NCI-H146 treated with DMSO at 0.1 percent for 48 hours (cell line): ENCODE results near the gene SEC24D.
"Not testable (repeated sequence)": the region's sequence is repeated elsewhere in the genome, so short reads cannot be mapped to it uniquely, and the experiment has no call there.

Experiments
- DNase-seq: peaks from one replicate; lab custom pipeline; 2025; ENCODE audit not compliant: unreplicated experiment; lab: John Stamatoyannopoulos, UW

SEC24D gene, protein sequence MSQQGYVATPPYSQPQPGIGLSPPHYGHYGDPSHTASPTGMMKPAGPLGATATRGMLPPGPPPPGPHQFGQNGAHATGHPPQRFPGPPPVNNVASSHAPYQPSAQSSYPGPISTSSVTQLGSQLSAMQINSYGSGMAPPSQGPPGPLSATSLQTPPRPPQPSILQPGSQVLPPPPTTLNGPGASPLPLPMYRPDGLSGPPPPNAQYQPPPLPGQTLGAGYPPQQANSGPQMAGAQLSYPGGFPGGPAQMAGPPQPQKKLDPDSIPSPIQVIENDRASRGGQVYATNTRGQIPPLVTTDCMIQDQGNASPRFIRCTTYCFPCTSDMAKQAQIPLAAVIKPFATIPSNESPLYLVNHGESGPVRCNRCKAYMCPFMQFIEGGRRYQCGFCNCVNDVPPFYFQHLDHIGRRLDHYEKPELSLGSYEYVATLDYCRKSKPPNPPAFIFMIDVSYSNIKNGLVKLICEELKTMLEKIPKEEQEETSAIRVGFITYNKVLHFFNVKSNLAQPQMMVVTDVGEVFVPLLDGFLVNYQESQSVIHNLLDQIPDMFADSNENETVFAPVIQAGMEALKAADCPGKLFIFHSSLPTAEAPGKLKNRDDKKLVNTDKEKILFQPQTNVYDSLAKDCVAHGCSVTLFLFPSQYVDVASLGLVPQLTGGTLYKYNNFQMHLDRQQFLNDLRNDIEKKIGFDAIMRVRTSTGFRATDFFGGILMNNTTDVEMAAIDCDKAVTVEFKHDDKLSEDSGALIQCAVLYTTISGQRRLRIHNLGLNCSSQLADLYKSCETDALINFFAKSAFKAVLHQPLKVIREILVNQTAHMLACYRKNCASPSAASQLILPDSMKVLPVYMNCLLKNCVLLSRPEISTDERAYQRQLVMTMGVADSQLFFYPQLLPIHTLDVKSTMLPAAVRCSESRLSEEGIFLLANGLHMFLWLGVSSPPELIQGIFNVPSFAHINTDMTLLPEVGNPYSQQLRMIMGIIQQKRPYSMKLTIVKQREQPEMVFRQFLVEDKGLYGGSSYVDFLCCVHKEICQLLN

GRCh38 chr4:118835571-118836300, at the start of gene SEC24D:
Gene SEC24D, minus strand, starts transcription at chr4:118836126. Its CDS starts 2,430 bp downstream, at chr4:118833696.
- DNase-seq: peak; percentile 41

GRCh38 chr4:118884716-118885115, 48.8 kb upstream of the SEC24D start:
- DNase-seq: no peak

DNA sequence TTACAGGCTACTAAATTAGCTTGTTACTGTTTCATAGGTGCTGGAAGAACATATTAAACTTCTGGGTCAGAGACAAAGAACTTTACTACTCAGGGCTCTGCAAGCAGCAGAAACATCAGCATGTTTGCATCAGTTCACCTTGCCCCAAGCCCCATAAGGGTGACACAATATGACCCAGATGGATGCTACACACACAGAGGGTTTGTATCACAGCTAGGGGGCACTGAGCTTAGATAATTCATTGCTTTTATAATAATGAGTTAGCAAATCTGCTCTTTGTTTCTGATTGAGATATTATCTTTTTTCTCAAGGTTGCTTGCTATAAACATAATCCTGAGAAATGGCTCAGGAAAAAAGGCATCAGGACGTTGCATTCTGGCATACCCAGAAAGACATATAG, 47.9 kb upstream of the SEC24D start:
- DNase-seq: no peak

DNA sequence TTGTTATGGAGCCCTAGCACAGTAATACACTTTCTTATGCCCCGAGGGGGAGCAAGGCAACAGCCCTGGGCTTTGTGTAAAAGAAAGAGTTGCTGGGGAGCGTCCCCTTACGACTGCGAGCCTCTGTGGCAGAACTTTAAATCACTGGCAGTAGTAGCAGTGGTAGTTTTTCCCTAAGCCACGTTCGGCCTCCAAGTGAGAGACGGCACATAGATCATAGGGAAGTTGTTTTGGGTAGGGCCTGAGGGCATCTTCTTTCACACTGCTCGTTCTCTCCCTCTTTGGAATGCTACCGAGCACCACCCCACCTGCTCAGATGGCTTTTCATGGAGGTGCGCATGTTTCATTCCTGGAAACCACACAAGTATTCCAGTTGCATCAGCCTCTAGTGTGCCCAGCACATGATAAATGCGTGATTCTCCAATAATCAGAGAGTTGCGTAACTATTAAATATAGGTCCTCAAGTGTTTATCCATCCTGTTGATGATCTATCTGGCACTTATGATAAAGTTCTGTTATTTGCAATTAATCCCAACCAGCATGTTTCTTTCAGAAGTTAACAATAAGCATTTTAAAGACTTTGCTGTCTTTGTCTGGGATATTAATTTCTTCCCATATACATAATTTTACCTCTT, 45.7 kb upstream of the SEC24D start:
- DNase-seq: no peak

GRCh38 chr4:118879409-118879808, 43.5 kb upstream of the SEC24D start:
- DNase-seq: no peak

- not testable (repeated sequence) for DNase-seq
Measured at GRCh38 chr4:118878507-118878906, 42.6 kb upstream of the SEC24D start.

- DNase-seq: no peak
Measured at GRCh38 chr4:118877797-118878196, 41.9 kb upstream of the SEC24D start.

- DNase-seq: no peak
Measured at GRCh38 chr4:118872181-118872580, 36.3 kb upstream of the SEC24D start.

DNA sequence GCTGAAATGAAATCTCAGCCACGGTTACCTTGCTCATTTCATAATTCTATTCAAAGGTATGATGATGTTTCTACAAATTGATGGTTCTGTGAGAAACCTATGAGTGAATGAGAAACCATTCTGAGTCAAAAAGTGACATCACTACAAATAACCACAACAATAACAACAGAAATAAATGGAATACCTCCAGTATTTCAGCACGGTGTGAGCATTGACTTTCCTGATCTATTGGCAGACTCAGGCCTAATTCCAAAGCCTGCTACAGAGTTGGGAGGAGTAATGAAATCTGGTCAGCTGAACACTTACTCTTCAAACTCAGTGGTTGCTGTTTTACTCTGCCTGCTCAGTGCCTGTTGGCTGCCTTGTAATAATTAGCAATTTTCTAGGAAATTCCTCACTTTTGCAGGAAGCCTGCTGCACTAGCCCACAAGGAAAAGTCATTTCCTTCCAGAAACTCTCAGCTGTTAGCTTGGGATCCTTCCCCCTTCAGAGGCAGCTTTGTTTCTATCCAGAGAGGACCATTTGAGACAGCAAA, 33.9 kb upstream of the SEC24D start:
- no peak for DNase-seq

- DNase-seq: no peak
Measured at GRCh38 chr4:118867311-118868067, 31.6 kb upstream of the SEC24D start.

GRCh38 chr4:118866442-118866841, 30.5 kb upstream of the SEC24D start:
- DNase-seq: no peak

DNA sequence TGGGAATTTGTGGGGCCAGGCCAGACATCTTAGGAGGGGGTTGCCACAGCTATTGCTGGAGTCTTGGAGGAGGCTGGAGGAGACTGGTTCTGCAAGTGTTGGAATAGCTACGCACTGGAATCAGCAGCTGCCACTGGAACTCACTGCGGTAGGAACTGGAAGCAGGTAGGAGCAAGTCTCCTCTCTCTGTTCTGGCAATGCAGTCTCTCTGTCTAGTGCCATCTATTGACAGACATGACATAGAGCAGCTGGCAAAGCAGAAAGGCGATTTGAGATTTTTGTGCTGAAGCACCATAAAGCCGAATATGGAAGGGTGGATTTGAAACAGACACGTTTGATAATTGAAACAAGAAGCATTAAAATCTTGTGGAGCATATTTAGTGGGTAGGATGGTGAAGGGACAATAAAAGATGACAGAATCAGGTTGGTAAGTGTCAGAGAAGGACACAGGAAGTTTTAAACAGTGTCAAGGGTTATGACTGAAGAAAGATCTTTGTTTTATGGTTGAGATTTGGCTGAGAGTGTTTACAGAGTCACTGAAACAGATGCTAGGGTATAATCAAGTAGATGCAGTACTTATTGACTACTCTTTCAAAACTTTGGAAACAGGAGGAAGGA, 29.3 kb upstream of the SEC24D start:
- DNase-seq: peak; percentile 38

DNA sequence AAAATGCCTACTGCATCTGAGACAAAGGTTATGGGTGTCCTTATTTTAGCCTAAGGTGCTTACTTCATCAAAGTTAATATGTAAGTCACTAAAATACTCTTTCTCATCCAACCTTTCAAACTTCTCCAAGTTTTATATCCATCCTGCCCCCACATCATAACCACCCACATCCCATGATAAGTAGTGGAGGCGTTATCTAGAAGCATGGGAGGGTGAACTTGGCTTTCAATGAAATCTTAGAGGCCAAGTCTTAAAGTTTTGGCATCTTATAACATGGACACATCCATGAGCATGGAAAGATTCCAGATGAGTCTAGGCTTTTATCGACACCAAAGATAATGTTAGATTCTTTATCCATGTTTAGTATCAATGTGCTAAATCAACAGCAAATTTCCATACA, 22.9 kb upstream of the SEC24D start:
- no peak for DNase-seq

GRCh38 chr4:118857760-118858159, 21.8 kb upstream of the SEC24D start:
- no peak for DNase-seq

GRCh38 chr4:118850488-118851173, 14.7 kb upstream of the SEC24D start:
- DNase-seq: no peak

- no peak for DNase-seq
Measured at GRCh38 chr4:118849867-118850487, 14.1 kb upstream of the SEC24D start.

- DNase-seq: no peak
Measured at GRCh38 chr4:118848901-118849300, 13.0 kb upstream of the SEC24D start.

DNA sequence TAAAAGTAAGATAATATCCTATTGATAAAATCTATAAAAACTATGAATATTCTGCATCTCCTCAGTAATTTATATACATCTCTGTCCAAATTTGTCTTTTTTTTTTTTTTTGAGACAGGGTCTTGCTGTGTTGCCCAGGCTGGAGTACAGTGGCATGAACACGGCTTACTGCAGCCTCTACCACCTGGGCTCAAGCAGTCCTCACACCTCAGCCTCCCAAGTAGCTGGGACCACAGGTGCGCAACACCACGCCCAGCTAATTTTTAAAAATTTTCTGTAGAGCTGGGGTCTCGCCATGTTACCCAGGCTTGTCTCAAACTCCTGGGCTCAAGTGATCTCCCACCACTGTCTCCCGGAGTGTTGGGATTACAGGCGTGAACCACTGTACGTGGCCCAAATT, 12.3 kb upstream of the SEC24D start:
- DNase-seq: no peak
